Liver (tissue), 9 donors: Measurements from ENCODE around the gene LGR4. TPM values are rescaled to one million over a fixed set of nuclear protein-coding genes. Genes with fewer than 3 reads are reported as not detected.

ENCODE experiments used
- DNase-seq: peaks from one replicate; pipeline ENCODE4 v3.0.0-alpha.2; 2017; ENCODE audit warnings: low spot score
- H3K27ac ChIP-seq, 2 donors: one replicate each; pipeline ENCODE4 v1.7.0; 2013; ENCODE audit warnings: inconsistent platforms in 2 of 2, low read length in 2 of 2, control low read depth in 1 of 2, low read depth in 1 of 2, mild to moderate bottlenecking in 1 of 2
- H3K27me3 ChIP-seq, 4 donors: one replicate each; pipeline versions ENCODE4 v1.6.1 to v1.7.0; 2013; ENCODE audit warnings: low read length in 3 of 4, inconsistent platforms in 1 of 4, mild to moderate bottlenecking in 1 of 4, moderate library complexity in 1 of 4; ENCODE audit not compliant: control insufficient read depth in 4 of 4, insufficient read depth in 4 of 4
- H3K36me3 ChIP-seq, 4 donors: one replicate each; pipeline versions ENCODE4 v1.6.1 to v1.7.0; 2013; ENCODE audit warnings: low read length in 3 of 4, mild to moderate bottlenecking in 3 of 4, low read depth in 1 of 4, moderate library complexity in 1 of 4; ENCODE audit not compliant: control insufficient read depth in 4 of 4, insufficient read depth in 3 of 4
- H3K4me1 ChIP-seq, 4 donors: one replicate each; pipeline versions ENCODE4 v1.6.1 to v1.7.0; 2013; ENCODE audit warnings: low read length in 3 of 4, mild to moderate bottlenecking in 3 of 4, moderate library complexity in 1 of 4; ENCODE audit not compliant: control insufficient read depth in 4 of 4, insufficient read depth in 4 of 4
- H3K4me3 ChIP-seq, 3 donors: one replicate each; pipeline versions ENCODE4 v1.6.1 to v1.7.0; 2013; ENCODE audit warnings: low read length in 3 of 3, control low read depth in 1 of 3, low read depth in 1 of 3, mild to moderate bottlenecking in 1 of 3
- H3K9ac ChIP-seq, 2 donors: one replicate each; pipeline ENCODE4 v1.7.0; 2013; ENCODE audit warnings: low read length in 2 of 2, mild to moderate bottlenecking in 2 of 2, moderate library complexity in 2 of 2, control low read depth in 1 of 2, low read depth in 1 of 2
- H3K9me3 ChIP-seq, 4 donors: one replicate each; pipeline versions ENCODE4 v1.6.1 to v1.7.0; 2013; ENCODE audit warnings: low read length in 3 of 4; ENCODE audit not compliant: control insufficient read depth in 4 of 4
- EGR1 ChIP-seq, 2 donors: IDR thresholded peaks; 2 replicates each; pipeline ENCODE4 v1.6.1; 2016 to 2018; ENCODE audit warnings: antibody characterized with exemption in 2 of 2, low read depth in 2 of 2
- FOXA1 ChIP-seq: IDR thresholded peaks from 2 replicates; pipeline ENCODE4 v1.6.1; 2016; ENCODE audit warnings: antibody characterized with exemption
- FOXA2 ChIP-seq: IDR thresholded peaks from 2 replicates; pipeline ENCODE4 v1.6.1; 2016; ENCODE audit warnings: antibody characterized with exemption
- GABPA ChIP-seq, 2 donors: IDR thresholded peaks in 1 of 2; conservative IDR thresholded peaks in 1 of 2; 2 replicates each; pipeline ENCODE4 v1.6.1; 2016; ENCODE audit warnings: antibody characterized with exemption in 2 of 2, mild to moderate bottlenecking in 1 of 2, moderate library complexity in 1 of 2
- HNF4A ChIP-seq, 2 donors: conservative IDR thresholded peaks; 2 replicates each; pipeline ENCODE4 v1.6.1; 2016; ENCODE audit warnings: antibody characterized with exemption in 2 of 2, mild to moderate bottlenecking in 2 of 2
- HNF4G ChIP-seq: IDR thresholded peaks from 2 replicates; pipeline ENCODE4 v1.6.1; 2016; ENCODE audit warnings: antibody characterized with exemption
- JUND ChIP-seq, 2 donors: IDR thresholded peaks; 2 replicates each; pipeline ENCODE4 v1.6.1; 2016; ENCODE audit warnings: antibody characterized with exemption in 2 of 2
- NR2F2 ChIP-seq: IDR thresholded peaks from 2 replicates; pipeline ENCODE4 v1.6.1; 2016; ENCODE audit warnings: antibody characterized with exemption
- RAD21 ChIP-seq, 2 donors: IDR thresholded peaks; 2 replicates each; pipeline ENCODE4 v1.6.1; 2016; ENCODE audit warnings: antibody characterized with exemption in 2 of 2, mild to moderate bottlenecking in 2 of 2
- RXRA ChIP-seq, 2 donors: IDR thresholded peaks; 2 replicates each; pipeline ENCODE4 v1.6.1; 2017 to 2018; ENCODE audit warnings: antibody characterized with exemption in 2 of 2, mild to moderate bottlenecking in 1 of 2
- SP1 ChIP-seq: IDR thresholded peaks from 2 replicates; pipeline ENCODE4 v1.6.1; 2018; ENCODE audit warnings: antibody characterized with exemption, mild to moderate bottlenecking
- TAF1 ChIP-seq: conservative IDR thresholded peaks from 2 replicates; pipeline ENCODE4 v1.6.1; 2016; ENCODE audit warnings: antibody characterized with exemption, mild to moderate bottlenecking
- YY1 ChIP-seq: IDR thresholded peaks from 2 replicates; pipeline ENCODE4 v1.6.1; 2016; ENCODE audit warnings: antibody characterized with exemption, mild to moderate bottlenecking
- WGBS: extraction: QIAGEN DNeasy Blood & Tissue Kit; methylation state at CpG from one replicate; pipeline ENCODE4 v1.1.7; 2013; 5-methylcytosine and 5-hydroxymethylcytosine counted together
- polyA plus RNA-seq, 2 donors: library from polyadenylated mRNA; stranded (reverse) in 1 of 2; unstranded in 1 of 2; fragments of 200-250 nt in 1 of 2; fragments of >200 nt in 1 of 2; fragmentation: Nextera tagmentation in 1 of 2; extraction: Ambion mirVana in 1 of 2; gene quantifications; one replicate each; pipeline versions ENCODE4 v1.2.1 to v1.2.3, GENCODE V29; 2013 to 2015
- total RNA-seq, 2 donors: library from RNA; depleted of rRNA; stranded (reverse); fragments of >200 nt; gene quantifications; one replicate each; pipeline ENCODE4 v1.2.3, GENCODE V29; 2014
- TF ChIP-seq, protein P1 (sequence below): IDR thresholded peaks from 2 replicates; pipeline ENCODE4 v1.6.1; 2016; ENCODE audit warnings: antibody characterized with exemption
- TF ChIP-seq, protein P2 (sequence below): IDR thresholded peaks from 2 replicates; pipeline ENCODE4 v1.6.1; 2016; ENCODE audit warnings: antibody characterized with exemption
- donor health status: healthy.
- donor health status: healthy.
- donor health status: healthy.
- donor health status: healthy.
- donor health status: healthy.

Gene LGR4
- total and polyA plus RNA-seq, 4 donors, result 13.7 to 95.3 (median 42.5) TPM

DNA sequence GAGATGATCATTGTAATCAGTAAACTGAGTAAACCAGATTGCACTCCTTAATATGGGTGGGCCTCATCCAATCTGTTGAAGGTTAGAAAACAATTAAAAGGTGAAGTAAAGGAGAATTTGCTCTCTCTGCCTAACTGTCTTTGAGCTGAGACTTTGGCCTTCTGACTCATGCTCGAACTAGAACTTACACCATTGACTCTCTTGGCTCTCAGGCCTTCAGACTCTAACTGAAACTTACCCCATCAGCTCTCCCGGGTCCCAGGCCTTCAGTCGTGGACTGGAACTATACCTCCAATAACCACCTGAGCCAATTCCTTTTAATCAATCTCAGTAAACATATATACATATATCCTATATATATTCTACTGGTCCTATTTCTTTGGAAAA, 34.0 kb downstream of the LGR4 start:
- H3K4me3 ChIP-seq, result no peak overlapping the region
- WGBS, result 87% methylated on average over 3 of the region's 3 CpGs

DNA sequence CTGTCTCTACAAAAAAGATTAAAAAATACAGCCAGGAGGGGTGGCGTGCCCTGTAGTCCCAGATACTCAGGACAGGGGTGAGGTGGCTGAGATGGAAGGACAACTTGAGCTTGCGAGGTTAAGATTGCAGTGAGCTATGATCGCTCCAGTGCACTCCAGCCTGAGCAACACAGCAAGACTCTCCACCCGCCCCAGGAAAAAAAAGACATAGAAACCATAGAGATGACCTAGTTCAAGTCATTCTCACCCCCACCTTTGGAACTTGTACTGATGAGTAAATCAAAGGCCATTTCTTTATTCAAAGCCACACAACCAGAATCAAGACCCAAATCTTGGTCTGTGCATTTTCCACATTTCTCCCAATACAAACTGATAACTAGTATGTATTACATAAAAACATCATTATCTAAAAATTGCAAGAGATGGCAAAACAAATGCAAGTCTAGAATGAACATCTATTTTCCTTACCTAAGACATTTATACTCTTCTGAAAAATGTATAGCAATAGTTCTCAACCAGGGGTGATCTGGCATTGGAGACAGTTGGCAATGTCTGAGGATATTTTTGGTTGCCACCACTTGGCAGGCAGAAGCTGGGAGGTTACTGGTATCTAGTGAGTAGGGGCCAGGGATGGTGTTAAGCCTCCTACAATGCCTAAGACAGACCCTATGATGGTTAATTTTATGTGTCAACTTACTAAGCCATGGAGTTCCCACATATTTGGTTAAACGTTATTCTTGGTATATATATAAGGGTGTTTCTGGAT, 34.6 kb downstream of the LGR4 start:
- Histone ChIP-seq H3K4me1 (peaks cover 0 to 14% (median 1%) of the 10 kb centered on the region in 4 donors), H3K36me3 (no peaks in the 10 kb centered on the region), H3K4me3 (no peak overlapping the region), H3K27ac (no peak overlapping the region), H3K9me3 (no peaks in the 10 kb centered on the region), H3K9ac (no peak overlapping the region), H3K27me3 (no peaks in the 10 kb centered on the region)
- 90% methylated on average over 5 of the region's 5 CpGs for WGBS
- TF ChIP-seq FOXA1 (no peak), RAD21 (IDR thresholded peaks at IDR 0.05) (no peak), HNF4G (no peak), NR2F2 (no peak), YY1 (no peak), JUND (IDR thresholded peaks at IDR 0.05) (no peak), EGR1 (IDR thresholded peaks at IDR 0.05; ENCODE audit: low read depth in 2 of 2) (no peak), SP1 (no peak)
- TF ChIP-seq, protein P1, sequence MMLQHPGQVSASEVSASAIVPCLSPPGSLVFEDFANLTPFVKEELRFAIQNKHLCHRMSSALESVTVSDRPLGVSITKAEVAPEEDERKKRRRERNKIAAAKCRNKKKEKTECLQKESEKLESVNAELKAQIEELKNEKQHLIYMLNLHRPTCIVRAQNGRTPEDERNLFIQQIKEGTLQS, result no peak
- no peak for DNase-seq

More for the DNA sequence above, 34.0 kb downstream of the LGR4 start:
- TF ChIP-seq RXRA (IDR thresholded peaks at IDR 0.05) (no peak), NR2F2 (no peak), EGR1 (IDR thresholded peaks at IDR 0.05; ENCODE audit: low read depth in 2 of 2) (no peak), HNF4G (no peak), HNF4A (conservative IDR thresholded peaks at IDR 0.05) (peak in 1 of 2 donors; percentile 47), JUND (IDR thresholded peaks at IDR 0.05) (peak in 1 of 2 donors; percentile 41)
- H3K27ac ChIP-seq, result no peak overlapping the region
- no peaks in the 10 kb centered on the region for H3K36me3 ChIP-seq
- peaks cover 0 to 14% (median 1%) of the 10 kb centered on the region in 4 donors for H3K4me1 ChIP-seq
- DNase-seq, result no peak
- no peaks in the 10 kb centered on the region for H3K9me3 ChIP-seq
- no peak overlapping the region for H3K9ac ChIP-seq
- no peaks in the 10 kb centered on the region for H3K27me3 ChIP-seq

DNA sequence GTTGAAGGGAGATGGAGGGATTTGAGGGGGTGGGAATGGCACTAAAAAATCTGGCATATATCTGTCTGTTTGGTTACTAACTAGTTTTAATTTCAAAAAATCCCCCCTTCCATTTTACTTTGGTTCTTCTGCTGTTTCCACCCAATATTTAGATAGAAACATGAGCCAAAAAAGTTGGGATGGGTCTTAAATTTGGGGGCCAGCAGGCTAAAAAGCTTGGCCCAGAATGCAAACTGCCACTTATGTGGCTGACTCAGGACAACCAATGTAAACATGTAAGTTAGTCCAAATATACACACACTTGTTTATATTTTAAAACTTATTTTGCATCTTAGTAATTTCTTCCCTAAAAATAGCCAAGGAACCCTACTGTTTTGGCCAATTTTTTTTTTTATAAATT, 35.7 kb downstream of the LGR4 start:
- Histone ChIP-seq H3K4me1 (peaks cover 0 to 13% (median 1%) of the 10 kb centered on the region in 4 donors), H3K9ac (no peak overlapping the region), H3K27ac (no peak overlapping the region), H3K9me3 (no peaks in the 10 kb centered on the region), H3K4me3 (no peak overlapping the region), H3K27me3 (no peaks in the 10 kb centered on the region), H3K36me3 (no peaks in the 10 kb centered on the region)
- no peak for DNase-seq
- TF ChIP-seq RAD21 (IDR thresholded peaks at IDR 0.05), result no peak
- TF ChIP-seq, protein P2, sequence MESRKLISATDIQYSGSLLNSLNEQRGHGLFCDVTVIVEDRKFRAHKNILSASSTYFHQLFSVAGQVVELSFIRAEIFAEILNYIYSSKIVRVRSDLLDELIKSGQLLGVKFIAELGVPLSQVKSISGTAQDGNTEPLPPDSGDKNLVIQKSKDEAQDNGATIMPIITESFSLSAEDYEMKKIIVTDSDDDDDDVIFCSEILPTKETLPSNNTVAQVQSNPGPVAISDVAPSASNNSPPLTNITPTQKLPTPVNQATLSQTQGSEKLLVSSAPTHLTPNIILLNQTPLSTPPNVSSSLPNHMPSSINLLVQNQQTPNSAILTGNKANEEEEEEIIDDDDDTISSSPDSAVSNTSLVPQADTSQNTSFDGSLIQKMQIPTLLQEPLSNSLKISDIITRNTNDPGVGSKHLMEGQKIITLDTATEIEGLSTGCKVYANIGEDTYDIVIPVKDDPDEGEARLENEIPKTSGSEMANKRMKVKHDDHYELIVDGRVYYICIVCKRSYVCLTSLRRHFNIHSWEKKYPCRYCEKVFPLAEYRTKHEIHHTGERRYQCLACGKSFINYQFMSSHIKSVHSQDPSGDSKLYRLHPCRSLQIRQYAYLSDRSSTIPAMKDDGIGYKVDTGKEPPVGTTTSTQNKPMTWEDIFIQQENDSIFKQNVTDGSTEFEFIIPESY, result no peak
- TF ChIP-seq HNF4G, result no peak
- TF ChIP-seq GABPA (IDR thresholded peaks at IDR 0.05 in 1 of 2, conservative IDR thresholded peaks at IDR 0.05 in 1 of 2), result no peak
- no peak for TF ChIP-seq FOXA2
- no peak for TF ChIP-seq TAF1
